ENCODE measurements around the gene LATS1.

Gene LATS1

GRCh38 chr6:149614337-149614736 lies 103.6 kb downstream of the LATS1 start:
- TF ChIP-seq SUZ12 (IDR thresholded peaks at IDR 0.05): no peak
- TF ChIP-seq FOXK2 (IDR thresholded peaks at IDR 0.05): no peak
- no peak for TF ChIP-seq BHLHE40 (IDR thresholded peaks at IDR 0.05; ENCODE audit: borderline replicate concordance)
- no peak for TF ChIP-seq ZNF384 (IDR thresholded peaks at IDR 0.05)
- no peak for DNase-seq (ENCODE audit: extremely low spot score)
- POLR2A ChIA-PET: no interaction called here
- CTCF ChIA-PET: no interaction called here

GRCh38 chr6:149608381-149608982 lies 109.4 kb downstream of the LATS1 start:
- ChIA-PET CTCF (no interaction called here), POLR2A (no interaction called here)
- no peak for DNase-seq (ENCODE audit: extremely low spot score)

More at GRCh38 chr6:149608381-149608982, 109.4 kb downstream of the LATS1 start:
- TF ChIP-seq ZNF384 (IDR thresholded peaks at IDR 0.05) (no peak), FOXA1 (IDR thresholded peaks at IDR 0.05) (no peak), L3MBTL2 (conservative IDR thresholded peaks at IDR 0.05) (no peak), NFRKB (IDR thresholded peaks at IDR 0.05) (no peak), LEF1 (IDR thresholded peaks at IDR 0.05; ENCODE audit: borderline replicate concordance) (no peak), HDGF (IDR thresholded peaks at IDR 0.05; ENCODE audit: borderline replicate concordance) (no peak), ELF4 (IDR thresholded peaks at IDR 0.05) (no peak), SP1 (IDR thresholded peaks at IDR 0.05) (no peak), ARNT (IDR thresholded peaks at IDR 0.05) (no peak), CTBP1 (IDR thresholded peaks at IDR 0.05; ENCODE audit: borderline replicate concordance) (no peak), PKNOX1 (IDR thresholded peaks at IDR 0.05) (no peak), SUZ12 (IDR thresholded peaks at IDR 0.05) (no peak), FOXK2 (IDR thresholded peaks at IDR 0.05) (no peak), BHLHE40 (IDR thresholded peaks at IDR 0.05; ENCODE audit: borderline replicate concordance) (no peak)

Measured in HEK293T (cell line).